Measurements from ENCODE around the gene STMND1. TPM values are rescaled to one million over a fixed set of nuclear protein-coding genes. Genes with fewer than 3 reads are reported as not detected.

The STMND1 gene
- total RNA-seq (2022) (not detected in 2 replicates), Bru-seq, nascent RNA (percentile 11 among the genes with signal in this experiment), BruChase-seq, experiment 1, labeled RNA remaining after a 2-hour chase (percentile 6 among the genes with signal in this experiment), BruChase-seq, experiment 2, labeled RNA remaining after a 6-hour chase (percentile 3 among the genes with signal in this experiment)
- long read RNA-seq: 0 reads

DNA sequence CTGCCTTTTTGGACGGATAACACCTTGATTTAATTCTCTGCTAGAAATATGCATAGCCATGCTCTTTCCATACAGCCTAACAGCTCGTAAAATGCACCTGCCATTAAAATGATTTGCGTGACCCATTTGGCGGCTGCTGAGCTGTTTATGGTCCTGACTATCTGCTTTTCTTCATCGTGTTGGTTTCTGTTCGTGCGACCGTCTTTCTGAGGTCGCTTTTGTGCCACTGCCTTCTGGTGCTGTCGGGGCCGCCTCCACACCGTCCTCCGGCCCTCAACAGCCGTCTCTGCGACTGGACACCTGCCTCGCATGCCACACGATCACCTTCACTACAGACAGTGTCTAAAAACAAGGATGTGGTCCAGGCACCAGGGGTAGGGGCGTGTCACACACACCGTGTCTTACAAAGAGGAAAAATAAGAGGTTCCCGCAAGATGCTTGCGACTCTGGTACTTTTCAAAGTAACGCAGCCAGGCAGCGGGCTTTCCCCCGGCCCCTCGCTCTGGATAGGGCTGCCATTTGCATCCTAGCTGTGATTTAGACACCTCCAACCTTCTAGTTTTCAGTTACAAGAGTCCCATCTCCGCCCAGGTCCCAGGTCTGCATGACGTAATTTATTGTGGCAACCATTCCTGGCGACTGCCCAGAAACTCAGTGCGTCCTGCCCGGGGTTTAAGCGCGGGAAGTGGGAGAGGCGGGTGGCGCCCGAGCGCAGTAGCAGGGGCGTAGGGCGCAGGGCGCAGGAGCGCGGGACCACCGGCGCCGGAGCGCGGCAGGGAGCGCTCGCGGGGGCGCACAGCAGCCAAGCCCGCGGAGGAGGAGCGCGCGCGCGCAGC is at the start of gene STMND1:
Gene STMND1, plus strand, starts transcription at position 629 of the 836 bp plus-strand sequence. CDS start 208 bp downstream, outside the sequence.
- POLR2A ChIA-PET: no interaction called here
- Mint-ChIP-seq H3K36me3 (ENCODE audit: insufficient read depth, unreplicated experiment) (no peaks in the 10 kb centered on the region), H3K27ac (ENCODE audit: unreplicated experiment) (peak within 1 kb of the TSS; percentile 44), H3K27me3 (ENCODE audit: insufficient read depth, unreplicated experiment) (peaks cover 32% of the 10 kb centered on the region), H3K4me1 (ENCODE audit: low read depth, unreplicated experiment) (peaks cover 12% of the 10 kb centered on the region), H3K4me3 (ENCODE audit: unreplicated experiment) (peak within 1 kb of the TSS; percentile 86), H3K9me3 (ENCODE audit: unreplicated experiment) (peaks cover 9% of the 10 kb centered on the region)
- BruUV-seq (replicated peaks): no TSS peak
- Histone ChIP-seq H3K9me3 (no peaks in the 10 kb centered on the region), H3K27me3 (replicated peaks; ENCODE audit: control insufficient read depth, insufficient read depth, low read length) (no peaks in the 10 kb centered on the region; the same call in 1 of the 2 replicates), H3K4me3 (ENCODE audit: low read depth, low read length) (peak within 1 kb of the TSS; percentile 24), H3K4me1 (0 out of 2 replicates have a peak, but pooled peaks cover 6% of the 10 kb centered on the region), H3K36me3 (ENCODE audit: control insufficient read depth, insufficient read depth, low read length) (no peaks in the 10 kb centered on the region)
- CTCF ChIA-PET: interaction anchor here (0.7 kb wide), 1 partner anchor 15 kb away, joined by 3 read pairs; no protein-coding TSS in a partner anchor
- DNase-seq: peak in 1 of 2 experiments; percentile 18
- intact Hi-C loops (cut with micrococcal nuclease; ENCODE audit: unreplicated experiment): no loop called here
- TF ChIP-seq, protein P1, sequence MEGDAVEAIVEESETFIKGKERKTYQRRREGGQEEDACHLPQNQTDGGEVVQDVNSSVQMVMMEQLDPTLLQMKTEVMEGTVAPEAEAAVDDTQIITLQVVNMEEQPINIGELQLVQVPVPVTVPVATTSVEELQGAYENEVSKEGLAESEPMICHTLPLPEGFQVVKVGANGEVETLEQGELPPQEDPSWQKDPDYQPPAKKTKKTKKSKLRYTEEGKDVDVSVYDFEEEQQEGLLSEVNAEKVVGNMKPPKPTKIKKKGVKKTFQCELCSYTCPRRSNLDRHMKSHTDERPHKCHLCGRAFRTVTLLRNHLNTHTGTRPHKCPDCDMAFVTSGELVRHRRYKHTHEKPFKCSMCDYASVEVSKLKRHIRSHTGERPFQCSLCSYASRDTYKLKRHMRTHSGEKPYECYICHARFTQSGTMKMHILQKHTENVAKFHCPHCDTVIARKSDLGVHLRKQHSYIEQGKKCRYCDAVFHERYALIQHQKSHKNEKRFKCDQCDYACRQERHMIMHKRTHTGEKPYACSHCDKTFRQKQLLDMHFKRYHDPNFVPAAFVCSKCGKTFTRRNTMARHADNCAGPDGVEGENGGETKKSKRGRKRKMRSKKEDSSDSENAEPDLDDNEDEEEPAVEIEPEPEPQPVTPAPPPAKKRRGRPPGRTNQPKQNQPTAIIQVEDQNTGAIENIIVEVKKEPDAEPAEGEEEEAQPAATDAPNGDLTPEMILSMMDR (IDR thresholded peaks at IDR 0.05; ENCODE audit: insufficient read depth in 1 of 2, low read depth in 1 of 2, low read length in 1 of 2, severe bottlenecking in 1 of 2, unreplicated experiment in 1 of 2): no peak

DNA sequence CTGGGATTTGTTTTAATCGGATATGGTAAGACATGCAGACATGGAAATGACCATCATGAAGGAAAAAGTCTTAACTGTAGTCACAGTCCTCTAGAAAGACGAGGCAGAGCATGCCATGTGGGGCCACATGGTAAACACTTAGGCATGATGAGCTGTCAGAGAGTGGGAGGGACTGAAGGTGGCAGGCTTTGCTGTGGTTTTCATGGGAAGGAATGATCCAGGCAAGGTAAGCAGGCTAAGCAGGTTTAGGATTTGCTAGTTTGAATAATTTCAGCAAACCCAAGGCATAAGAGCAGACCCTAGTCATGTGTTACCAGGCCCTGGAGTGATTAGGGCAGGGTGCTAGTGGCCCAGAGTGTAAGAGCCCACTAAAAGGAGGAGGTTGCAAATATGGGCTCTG is 47.2 kb upstream of the STMND1 start:
- H3K27me3 ChIP-seq (replicated peaks; ENCODE audit: control insufficient read depth, insufficient read depth, low read length): no peaks in the 10 kb centered on the region
- H3K36me3 ChIP-seq (ENCODE audit: control insufficient read depth, insufficient read depth, low read length): no peaks in the 10 kb centered on the region
- TF ChIP-seq, protein P1 (IDR thresholded peaks at IDR 0.05; ENCODE audit: insufficient read depth in 1 of 2, low read depth in 1 of 2, low read length in 1 of 2, severe bottlenecking in 1 of 2, unreplicated experiment in 1 of 2): no peak
- no peaks in the 10 kb centered on the region for H3K9me3 ChIP-seq
- H3K4me1 Mint-ChIP-seq (ENCODE audit: low read depth, unreplicated experiment): no peaks in the 10 kb centered on the region
- no peak overlapping the region for H3K4me3 Mint-ChIP-seq (ENCODE audit: unreplicated experiment)
- BruUV-seq (replicated peaks): no TSS peak
- DNase-seq: no peak
- H3K4me3 ChIP-seq (ENCODE audit: low read depth, low read length): no peak overlapping the region
- H3K27ac Mint-ChIP-seq (ENCODE audit: unreplicated experiment): no peak overlapping the region
- H3K9me3 Mint-ChIP-seq (ENCODE audit: unreplicated experiment): no peaks in the 10 kb centered on the region
- H3K36me3 Mint-ChIP-seq (ENCODE audit: insufficient read depth, unreplicated experiment): no peaks in the 10 kb centered on the region
- ChIA-PET CTCF (no interaction called here), POLR2A (no interaction called here)
- peaks cover under 1% of the 10 kb centered on the region for H3K27me3 Mint-ChIP-seq (ENCODE audit: insufficient read depth, unreplicated experiment)
- intact Hi-C loops (cut with micrococcal nuclease; ENCODE audit: unreplicated experiment): no loop called here
- no peaks in the 10 kb centered on the region for H3K4me1 ChIP-seq

DNA sequence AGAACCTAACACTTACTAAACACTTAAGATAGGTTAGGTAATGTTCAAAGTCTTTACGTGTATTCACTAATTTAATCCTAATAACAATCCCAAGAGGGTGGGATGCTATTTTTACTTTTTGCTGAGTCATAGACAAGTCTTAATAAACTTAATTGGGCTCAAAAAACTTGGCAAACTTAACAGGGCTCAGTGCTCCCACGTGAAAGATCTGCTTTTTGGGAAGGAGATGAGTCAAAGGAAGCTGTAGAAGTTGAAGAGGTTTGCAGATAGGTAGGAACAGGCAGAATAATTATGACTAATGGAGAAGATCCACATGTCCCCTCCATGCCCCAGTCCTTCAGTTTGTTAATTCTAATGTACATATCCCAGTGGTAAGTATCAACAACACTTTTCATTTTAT is 44.5 kb upstream of the STMND1 start:
- Histone ChIP-seq H3K4me1 (no peaks in the 10 kb centered on the region), H3K27me3 (replicated peaks; ENCODE audit: control insufficient read depth, insufficient read depth, low read length) (no peaks in the 10 kb centered on the region), H3K36me3 (ENCODE audit: control insufficient read depth, insufficient read depth, low read length) (no peaks in the 10 kb centered on the region), H3K4me3 (ENCODE audit: low read depth, low read length) (no peak overlapping the region), H3K9me3 (no peaks in the 10 kb centered on the region)
- TF ChIP-seq, protein P1 (IDR thresholded peaks at IDR 0.05; ENCODE audit: insufficient read depth in 1 of 2, low read depth in 1 of 2, low read length in 1 of 2, severe bottlenecking in 1 of 2, unreplicated experiment in 1 of 2): no peak
- no peak for DNase-seq
- Mint-ChIP-seq H3K4me3 (ENCODE audit: unreplicated experiment) (no peak overlapping the region), H3K27ac (ENCODE audit: unreplicated experiment) (no peak overlapping the region), H3K36me3 (ENCODE audit: insufficient read depth, unreplicated experiment) (no peaks in the 10 kb centered on the region), H3K27me3 (ENCODE audit: insufficient read depth, unreplicated experiment) (peaks cover 3% of the 10 kb centered on the region), H3K9me3 (ENCODE audit: unreplicated experiment) (no peaks in the 10 kb centered on the region), H3K4me1 (ENCODE audit: low read depth, unreplicated experiment) (no peaks in the 10 kb centered on the region)
- CTCF ChIA-PET: no interaction called here
- POLR2A ChIA-PET: no interaction called here
- BruUV-seq (replicated peaks): no TSS peak
- intact Hi-C loops (cut with micrococcal nuclease; ENCODE audit: unreplicated experiment): no loop called here
